ENCODE data around the gene EXOC4.

DNA sequence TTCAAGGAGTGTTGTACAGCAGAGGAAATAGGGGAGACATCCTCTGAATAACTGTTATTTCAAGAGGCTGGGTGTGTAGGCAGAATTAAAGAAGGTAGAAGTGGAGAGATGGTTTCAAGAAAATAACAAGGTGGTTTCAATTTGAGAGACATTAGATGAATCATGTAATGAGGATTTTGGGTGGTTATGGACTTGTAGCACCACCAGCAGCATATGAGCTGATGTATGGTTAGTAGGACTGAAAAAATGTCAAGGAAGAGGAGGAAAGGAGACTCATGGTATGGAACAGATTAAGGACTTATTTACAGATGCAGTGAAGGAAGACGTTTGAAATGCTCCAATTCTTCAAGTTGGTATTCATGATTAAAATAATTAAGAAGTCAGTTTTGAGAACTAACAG is 166.2 kb downstream of the EXOC4 start:
- TF ChIP-seq, protein P1, sequence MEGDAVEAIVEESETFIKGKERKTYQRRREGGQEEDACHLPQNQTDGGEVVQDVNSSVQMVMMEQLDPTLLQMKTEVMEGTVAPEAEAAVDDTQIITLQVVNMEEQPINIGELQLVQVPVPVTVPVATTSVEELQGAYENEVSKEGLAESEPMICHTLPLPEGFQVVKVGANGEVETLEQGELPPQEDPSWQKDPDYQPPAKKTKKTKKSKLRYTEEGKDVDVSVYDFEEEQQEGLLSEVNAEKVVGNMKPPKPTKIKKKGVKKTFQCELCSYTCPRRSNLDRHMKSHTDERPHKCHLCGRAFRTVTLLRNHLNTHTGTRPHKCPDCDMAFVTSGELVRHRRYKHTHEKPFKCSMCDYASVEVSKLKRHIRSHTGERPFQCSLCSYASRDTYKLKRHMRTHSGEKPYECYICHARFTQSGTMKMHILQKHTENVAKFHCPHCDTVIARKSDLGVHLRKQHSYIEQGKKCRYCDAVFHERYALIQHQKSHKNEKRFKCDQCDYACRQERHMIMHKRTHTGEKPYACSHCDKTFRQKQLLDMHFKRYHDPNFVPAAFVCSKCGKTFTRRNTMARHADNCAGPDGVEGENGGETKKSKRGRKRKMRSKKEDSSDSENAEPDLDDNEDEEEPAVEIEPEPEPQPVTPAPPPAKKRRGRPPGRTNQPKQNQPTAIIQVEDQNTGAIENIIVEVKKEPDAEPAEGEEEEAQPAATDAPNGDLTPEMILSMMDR (conservative IDR thresholded peaks at IDR 0.05 in 1 of 2, IDR thresholded peaks at IDR 0.05 in 1 of 2; ENCODE audit: low read depth in 1 of 2, low read length in 2 of 2): no peak
- TF ChIP-seq EZH2 (IDR thresholded peaks at IDR 0.05; ENCODE audit: low read length, missing control alignments): no peak

Measured in fibroblast of lung (primary cell).